HCT116 (cell line): Measurements from ENCODE around the gene NPB. TPM values are rescaled to one million over a fixed set of nuclear protein-coding genes. Genes with fewer than 3 reads are reported as not detected.

Source experiments
- ATAC-seq: fragments of 200-7000 bp; cut with Tn5 transposase; 2 replicates; pipeline ENCODE4 v1.9.1; 2020; ENCODE audit warnings: mild to moderate bottlenecking, moderate library complexity
- BruUV-seq: library from RNA; stranded (reverse); fragments of 400-500 nt; replicated peaks from 2 replicates; lab custom pipeline; 2021; lab: Mats Ljungman, UMichigan
- CTCF ChIA-PET: fragments of 300-600 bp; sonication (Branson Sonifier 250); formaldehyde crosslinking; loops from one replicate; lab custom pipeline; 2021; ENCODE audit warnings: antibody characterized with exemption; lab: Charles Lee
- POLR2A ChIA-PET: fragments of 300-600, 350-600 bp; sonication (Branson Sonifier 250); formaldehyde crosslinking; loops from one replicate; lab custom pipeline; 2021; ENCODE audit warnings: antibody characterized with exemption; lab: Charles Lee
- RAD21 ChIA-PET, 2 experiments: fragments of 300-600 bp; sonication (Branson Sonifier 250); formaldehyde crosslinking; loops; one replicate each; lab custom pipeline; 2023; ENCODE audit warnings: low total read pairs in 2 of 2; ENCODE audit not compliant: uncharacterized antibody in 2 of 2, unreplicated experiment in 2 of 2, low non-redundant PET in 1 of 2; lab: Charles Lee
- DNase-seq: peaks from one replicate; pipeline ENCODE4 v3.0.0-alpha.2; 2010; ENCODE audit warnings: low read depth, low spot score
- H2AFZ ChIP-seq: fragments of 200-600 bp; shearing (Covaris generic), sonication (generic); 2 replicates; pipeline ENCODE4 v1.6.1; 2017; ENCODE audit warnings: low read depth, mixed run types, mixed read lengths, antibody characterized with exemption, low read length; ENCODE audit not compliant: poor library complexity, severe bottlenecking
- H3K27ac ChIP-seq: 2 replicates; pipeline ENCODE4 v1.5.1; 2012; ENCODE audit warnings: low read depth, low read length
- H3K27me3 ChIP-seq: fragments of 200-600 bp; sonication (generic); 2 replicates; pipeline ENCODE4 v1.6.1; 2016; ENCODE audit warnings: mixed run types, low read length, mixed read lengths; ENCODE audit not compliant: insufficient read depth
- H3K36me3 ChIP-seq, 2 experiments: fragments of 200-500 bp in 1 of 2; fragments of 200-600 bp in 1 of 2; sonication (Bioruptor generic) in 1 of 2; sonication (generic) in 1 of 2; 2 replicates each; pipeline versions ENCODE4 v1.5.1 to v1.6.1; 2014 to 2016; ENCODE audit warnings: low read length in 2 of 2, inconsistent platforms in 1 of 2, mixed read lengths in 1 of 2, mixed run types in 1 of 2; ENCODE audit not compliant: insufficient read depth in 2 of 2, control insufficient read depth in 1 of 2
- H3K4me1 ChIP-seq, 2 experiments: fragments of 200-600 bp in 1 of 2; sonication (generic) in 1 of 2; 2 replicates each; pipeline versions ENCODE4 v1.5.1 to v1.6.1; 2012 to 2017; ENCODE audit warnings: low read length in 2 of 2, inconsistent platforms in 1 of 2, mild to moderate bottlenecking in 1 of 2, mixed read lengths in 1 of 2, mixed run types in 1 of 2, moderate library complexity in 1 of 2; ENCODE audit not compliant: insufficient read depth in 2 of 2, control insufficient read depth in 1 of 2
- H3K4me2 ChIP-seq: fragments of 200-600 bp; sonication (generic); 2 replicates; pipeline ENCODE4 v1.6.1; 2017; ENCODE audit warnings: mixed run types, low read length, mixed read lengths
- H3K4me3 ChIP-seq, 2 experiments: fragments of 200-600 bp in 1 of 2; sonication (generic) in 1 of 2; replicated peaks in 1 of 2; 2 replicates each; pipeline ENCODE4 v1.5.1; 2011 to 2016; ENCODE audit warnings: low read length in 2 of 2, control low read depth in 1 of 2, low read depth in 1 of 2, mild to moderate bottlenecking in 1 of 2, mixed read lengths in 1 of 2, mixed run types in 1 of 2
- H3K79me2 ChIP-seq: fragments of 200-600 bp; sonication (generic); 2 replicates; pipeline ENCODE4 v1.6.1; 2017; ENCODE audit warnings: mild to moderate bottlenecking, mixed run types, low read length, moderate library complexity, mixed read lengths; ENCODE audit not compliant: insufficient read depth
- H3K9ac ChIP-seq: fragments of 200-600 bp; sonication (generic); 2 replicates; pipeline ENCODE4 v1.6.1; 2016; ENCODE audit warnings: low read length, mixed read lengths
- H3K9me2 ChIP-seq: fragments of 200-600 bp; sonication (generic), shearing (Covaris generic); 2 replicates; pipeline ENCODE4 v1.6.1; 2017; ENCODE audit warnings: mixed run types, mild to moderate bottlenecking, moderate library complexity; ENCODE audit not compliant: insufficient read depth
- H3K9me3 ChIP-seq, 2 experiments: fragments of 200-500 bp in 1 of 2; fragments of 200-600 bp in 1 of 2; sonication (Bioruptor generic) in 1 of 2; sonication (generic) in 1 of 2; 2 replicates each; pipeline ENCODE4 v1.6.1; 2014 to 2017; ENCODE audit warnings: low read length in 2 of 2, mixed read lengths in 2 of 2, inconsistent platforms in 1 of 2, low read depth in 1 of 2, mild to moderate bottlenecking in 1 of 2, mixed run types in 1 of 2, moderate library complexity in 1 of 2; ENCODE audit not compliant: control insufficient read depth in 1 of 2, insufficient read depth in 1 of 2
- H4K20me1 ChIP-seq: fragments of 200-600 bp; sonication (generic), shearing (Covaris generic); 2 replicates; pipeline ENCODE4 v1.6.1; 2017; ENCODE audit warnings: mixed run types, mild to moderate bottlenecking, moderate library complexity; ENCODE audit not compliant: insufficient read depth
- CEBPB ChIP-seq: IDR thresholded peaks from 2 replicates; pipeline ENCODE4 v1.6.1; 2012; ENCODE audit warnings: low read depth
- EZH2 ChIP-seq: fragments of 200-600 bp; sonication (generic); IDR thresholded peaks from 2 replicates; pipeline ENCODE4 v1.6.1; 2017; ENCODE audit warnings: antibody characterized with exemption, mixed run types
- FOSL1 ChIP-seq: IDR thresholded peaks from 2 replicates; pipeline ENCODE4 v1.6.1; 2012; ENCODE audit warnings: low read depth
- JUND ChIP-seq: IDR thresholded peaks from 2 replicates; pipeline ENCODE4 v1.6.1; 2012
- POLR2A ChIP-seq: IDR thresholded peaks from 2 replicates; pipeline ENCODE4 v1.7.0; 2011; ENCODE audit warnings: borderline replicate concordance; ENCODE audit not compliant: insufficient read depth, insufficient read length; ENCODE audit errors: extremely low read depth
- POLR2AphosphoS5 ChIP-seq: IDR thresholded peaks from 2 replicates; pipeline ENCODE4 v1.6.1; 2011; ENCODE audit warnings: mild to moderate bottlenecking, low read depth, low read length, moderate library complexity
- SP1 ChIP-seq: IDR thresholded peaks from 2 replicates; pipeline ENCODE4 v1.6.1; 2012; ENCODE audit warnings: low read depth
- ZNF274 ChIP-seq: fragments of 200-500 bp; sonication (Bioruptor generic); IDR thresholded peaks from 2 replicates; pipeline ENCODE4 v1.6.1; 2014; ENCODE audit warnings: mild to moderate bottlenecking, low read depth, low read length, inconsistent platforms
- intact Hi-C: fragments of 100-400 bp; cut with micrococcal nuclease; formaldehyde crosslinking; loops from 2 replicates; pipeline ENCODE4 v1.10.0; 2022
- total RNA-seq: library from RNA; stranded (reverse); gene quantifications from one replicate; pipeline ENCODE4 v1.2.1, GENCODE V29; 2021; ENCODE audit not compliant: unreplicated experiment
- TF ChIP-seq, protein P1 (sequence below): IDR thresholded peaks from 2 replicates; pipeline ENCODE4 v1.6.1; 2011; ENCODE audit warnings: mild to moderate bottlenecking, low read length, moderate library complexity; ENCODE audit not compliant: insufficient replicate concordance; ENCODE audit errors: extremely low read depth
- TF ChIP-seq, protein P2 (sequence below), 3 experiments: fragments of 200-600 bp in 1 of 3; sonication (generic) in 1 of 3; IDR thresholded peaks in 2 of 3; conservative IDR thresholded peaks in 1 of 3; 2 replicates each; pipeline ENCODE4 v1.5.1; 2012 to 2017; ENCODE audit warnings: low read depth in 2 of 3, low read length in 2 of 3, antibody characterized with exemption in 1 of 3, borderline replicate concordance in 1 of 3, control low read depth in 1 of 3, mild to moderate bottlenecking in 1 of 3, mixed read lengths in 1 of 3, mixed run types in 1 of 3, moderate library complexity in 1 of 3; ENCODE audit not compliant: insufficient read depth in 1 of 3
- TF ChIP-seq, protein P3 (sequence below): IDR thresholded peaks from 2 replicates; pipeline ENCODE4 v1.6.1; 2012; ENCODE audit warnings: low read depth
- TF ChIP-seq, protein P4 (sequence below): IDR thresholded peaks from 2 replicates; pipeline ENCODE4 v1.6.1; 2012

Gene NPB
- total RNA-seq, 1 experiment from 2014 or later, result 1.2 TPM

DNA sequence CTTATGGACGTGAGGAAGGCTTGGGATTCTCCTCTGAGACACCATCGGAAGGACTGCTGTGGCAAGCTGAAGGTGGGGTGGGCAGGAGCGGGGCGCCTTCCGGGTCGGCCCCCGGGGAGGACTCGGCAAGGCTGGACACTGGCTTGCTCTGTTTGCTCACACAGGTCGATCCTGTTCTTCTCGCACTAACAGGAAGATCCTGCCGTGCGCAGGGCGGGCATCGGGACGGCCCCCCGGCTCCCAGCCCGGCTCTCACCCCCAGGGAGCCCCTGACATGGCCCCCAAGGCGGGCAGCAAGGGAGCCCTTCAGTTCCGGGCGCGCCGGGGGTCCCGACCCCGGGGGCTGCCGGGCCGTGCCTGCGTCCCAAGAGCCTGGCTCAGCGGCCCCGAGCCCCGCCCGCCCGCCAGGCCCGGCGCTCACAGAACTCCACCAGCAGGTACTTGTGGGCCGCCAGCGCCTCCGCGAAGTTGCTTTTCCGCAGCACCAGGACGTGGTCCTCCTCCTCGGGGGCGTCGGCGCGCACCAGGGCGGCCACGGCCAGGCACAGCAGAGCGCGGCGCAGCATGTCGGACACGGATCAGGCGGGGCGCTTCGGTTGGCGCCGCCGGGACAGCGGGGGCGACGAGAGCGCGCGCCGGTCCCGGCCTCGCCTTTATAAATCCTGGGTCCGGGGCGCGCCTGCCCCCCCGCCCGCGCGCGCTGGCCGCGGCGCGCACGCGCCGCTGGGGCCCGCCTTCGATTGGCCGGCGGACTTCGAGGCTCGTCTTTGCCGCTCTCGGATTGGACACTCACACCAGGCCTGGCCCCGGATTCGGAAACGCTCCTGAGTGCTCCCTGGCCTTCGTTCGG lies 41.9 kb upstream of the NPB start, which contains the start of gene P4HB (continued):
- TF ChIP-seq, protein P1, sequence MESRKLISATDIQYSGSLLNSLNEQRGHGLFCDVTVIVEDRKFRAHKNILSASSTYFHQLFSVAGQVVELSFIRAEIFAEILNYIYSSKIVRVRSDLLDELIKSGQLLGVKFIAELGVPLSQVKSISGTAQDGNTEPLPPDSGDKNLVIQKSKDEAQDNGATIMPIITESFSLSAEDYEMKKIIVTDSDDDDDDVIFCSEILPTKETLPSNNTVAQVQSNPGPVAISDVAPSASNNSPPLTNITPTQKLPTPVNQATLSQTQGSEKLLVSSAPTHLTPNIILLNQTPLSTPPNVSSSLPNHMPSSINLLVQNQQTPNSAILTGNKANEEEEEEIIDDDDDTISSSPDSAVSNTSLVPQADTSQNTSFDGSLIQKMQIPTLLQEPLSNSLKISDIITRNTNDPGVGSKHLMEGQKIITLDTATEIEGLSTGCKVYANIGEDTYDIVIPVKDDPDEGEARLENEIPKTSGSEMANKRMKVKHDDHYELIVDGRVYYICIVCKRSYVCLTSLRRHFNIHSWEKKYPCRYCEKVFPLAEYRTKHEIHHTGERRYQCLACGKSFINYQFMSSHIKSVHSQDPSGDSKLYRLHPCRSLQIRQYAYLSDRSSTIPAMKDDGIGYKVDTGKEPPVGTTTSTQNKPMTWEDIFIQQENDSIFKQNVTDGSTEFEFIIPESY, result no peak
- TF ChIP-seq, protein P2, sequence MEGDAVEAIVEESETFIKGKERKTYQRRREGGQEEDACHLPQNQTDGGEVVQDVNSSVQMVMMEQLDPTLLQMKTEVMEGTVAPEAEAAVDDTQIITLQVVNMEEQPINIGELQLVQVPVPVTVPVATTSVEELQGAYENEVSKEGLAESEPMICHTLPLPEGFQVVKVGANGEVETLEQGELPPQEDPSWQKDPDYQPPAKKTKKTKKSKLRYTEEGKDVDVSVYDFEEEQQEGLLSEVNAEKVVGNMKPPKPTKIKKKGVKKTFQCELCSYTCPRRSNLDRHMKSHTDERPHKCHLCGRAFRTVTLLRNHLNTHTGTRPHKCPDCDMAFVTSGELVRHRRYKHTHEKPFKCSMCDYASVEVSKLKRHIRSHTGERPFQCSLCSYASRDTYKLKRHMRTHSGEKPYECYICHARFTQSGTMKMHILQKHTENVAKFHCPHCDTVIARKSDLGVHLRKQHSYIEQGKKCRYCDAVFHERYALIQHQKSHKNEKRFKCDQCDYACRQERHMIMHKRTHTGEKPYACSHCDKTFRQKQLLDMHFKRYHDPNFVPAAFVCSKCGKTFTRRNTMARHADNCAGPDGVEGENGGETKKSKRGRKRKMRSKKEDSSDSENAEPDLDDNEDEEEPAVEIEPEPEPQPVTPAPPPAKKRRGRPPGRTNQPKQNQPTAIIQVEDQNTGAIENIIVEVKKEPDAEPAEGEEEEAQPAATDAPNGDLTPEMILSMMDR (IDR thresholded peaks at IDR 0.05 in 2 of 3, conservative IDR thresholded peaks at IDR 0.05 in 1 of 3; ENCODE audit: borderline replicate concordance in 1 of 3, insufficient read depth in 1 of 3, low read depth in 2 of 3, low read length in 2 of 3), result no peak

DNA sequence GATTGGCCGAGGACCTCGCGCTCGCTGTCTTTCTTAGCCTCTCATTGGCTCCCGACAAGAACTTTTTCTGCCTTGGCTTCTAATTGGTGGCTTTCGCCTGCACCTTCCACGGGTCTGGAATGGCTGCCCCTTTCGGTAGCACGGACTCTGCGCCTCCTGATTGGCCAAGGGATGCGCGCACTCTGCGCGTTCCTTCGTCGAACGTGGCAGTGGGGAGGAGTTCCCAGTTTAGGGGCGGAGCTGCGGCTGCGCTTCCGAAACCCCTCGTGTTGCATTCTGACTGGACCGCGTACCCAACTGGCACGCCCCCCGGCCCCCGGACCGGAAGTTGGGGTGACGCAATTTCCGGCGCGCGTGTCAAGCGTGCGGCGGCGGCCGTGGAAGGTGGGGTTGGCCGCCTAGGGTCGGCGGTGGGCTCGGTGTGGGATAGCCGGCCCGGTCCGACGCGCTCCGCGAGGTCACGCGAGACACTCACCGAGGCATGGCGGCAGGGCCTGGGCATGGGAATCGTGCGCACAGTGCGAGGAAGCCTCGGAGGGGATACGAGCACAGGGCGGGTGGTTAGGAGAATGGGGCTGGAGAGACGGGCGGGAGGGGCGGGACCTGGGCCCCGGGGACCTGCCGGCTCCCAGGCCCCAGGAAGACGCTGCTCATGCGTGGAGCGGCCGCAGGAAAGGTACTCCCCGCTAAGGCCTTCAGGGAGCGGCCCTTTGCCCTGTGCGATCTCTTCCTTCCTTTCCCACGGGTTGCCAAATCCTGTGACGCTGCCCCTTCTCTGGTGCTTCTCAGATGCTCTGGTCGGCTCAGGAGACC lies 41.1 kb upstream of the NPB start:
- Histone ChIP-seq H3K27me3 (no peaks in the 10 kb centered on the region), H3K27ac (peak overlapping the region; percentile 94), H3K4me3 (peak overlapping the region; percentile 95 to 97), H2AFZ (no peak overlapping the region), H3K9me2 (no peaks in the 10 kb centered on the region), H3K36me3 (peaks cover 28 to 52% of the 10 kb centered on the region in 2 experiments), H4K20me1 (peaks cover 13% of the 10 kb centered on the region; the same call in 1 of the 2 replicates), H3K79me2 (peaks cover 93% of the 10 kb centered on the region), H3K9ac (peak overlapping the region; percentile 99), H3K9me3 (no peaks in the 10 kb centered on the region), H3K4me1 (peaks cover 20 to 59% of the 10 kb centered on the region in 2 experiments), H3K4me2 (peak overlapping the region; percentile 92)
- CTCF ChIA-PET, result interaction anchor here (0.8 to 1.0 kb wide), 2 partner anchors 8 to 39 kb away, joined by 6 to 7 read pairs; no protein-coding TSS in a partner anchor
- DNase-seq (peak; percentile 100), ATAC-seq (peak; percentile 89)
- intact Hi-C loops, result loop anchor here (2.0 kb wide), 1 partner anchor 28 kb away; the partner anchor contains the start of gene MCRIP1
- RAD21 ChIA-PET, result interaction anchor here in 1 of 2 experiments (0.7 kb wide), 1 partner anchor 855 kb away, joined by 4 read pairs; no protein-coding TSS in a partner anchor
- POLR2A ChIA-PET, result interaction anchor here (0.6 to 1.2 kb wide), 8 partner anchors 8 to 130 kb away, joined by 3 to 6 read pairs (median 4); partner anchors contain the start of gene MCRIP1
- TSS peak; percentile 70 for BruUV-seq
- TF ChIP-seq CEBPB (no peak), POLR2AphosphoS5 (peak; percentile 90), EZH2 (no peak), FOSL1 (no peak), SP1 (no peak), ZNF274 (no peak), POLR2A (peak; percentile 87), JUND (no peak)
- TF ChIP-seq, protein P3, sequence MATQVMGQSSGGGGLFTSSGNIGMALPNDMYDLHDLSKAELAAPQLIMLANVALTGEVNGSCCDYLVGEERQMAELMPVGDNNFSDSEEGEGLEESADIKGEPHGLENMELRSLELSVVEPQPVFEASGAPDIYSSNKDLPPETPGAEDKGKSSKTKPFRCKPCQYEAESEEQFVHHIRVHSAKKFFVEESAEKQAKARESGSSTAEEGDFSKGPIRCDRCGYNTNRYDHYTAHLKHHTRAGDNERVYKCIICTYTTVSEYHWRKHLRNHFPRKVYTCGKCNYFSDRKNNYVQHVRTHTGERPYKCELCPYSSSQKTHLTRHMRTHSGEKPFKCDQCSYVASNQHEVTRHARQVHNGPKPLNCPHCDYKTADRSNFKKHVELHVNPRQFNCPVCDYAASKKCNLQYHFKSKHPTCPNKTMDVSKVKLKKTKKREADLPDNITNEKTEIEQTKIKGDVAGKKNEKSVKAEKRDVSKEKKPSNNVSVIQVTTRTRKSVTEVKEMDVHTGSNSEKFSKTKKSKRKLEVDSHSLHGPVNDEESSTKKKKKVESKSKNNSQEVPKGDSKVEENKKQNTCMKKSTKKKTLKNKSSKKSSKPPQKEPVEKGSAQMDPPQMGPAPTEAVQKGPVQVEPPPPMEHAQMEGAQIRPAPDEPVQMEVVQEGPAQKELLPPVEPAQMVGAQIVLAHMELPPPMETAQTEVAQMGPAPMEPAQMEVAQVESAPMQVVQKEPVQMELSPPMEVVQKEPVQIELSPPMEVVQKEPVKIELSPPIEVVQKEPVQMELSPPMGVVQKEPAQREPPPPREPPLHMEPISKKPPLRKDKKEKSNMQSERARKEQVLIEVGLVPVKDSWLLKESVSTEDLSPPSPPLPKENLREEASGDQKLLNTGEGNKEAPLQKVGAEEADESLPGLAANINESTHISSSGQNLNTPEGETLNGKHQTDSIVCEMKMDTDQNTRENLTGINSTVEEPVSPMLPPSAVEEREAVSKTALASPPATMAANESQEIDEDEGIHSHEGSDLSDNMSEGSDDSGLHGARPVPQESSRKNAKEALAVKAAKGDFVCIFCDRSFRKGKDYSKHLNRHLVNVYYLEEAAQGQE, result no peak
- TF ChIP-seq, protein P4, sequence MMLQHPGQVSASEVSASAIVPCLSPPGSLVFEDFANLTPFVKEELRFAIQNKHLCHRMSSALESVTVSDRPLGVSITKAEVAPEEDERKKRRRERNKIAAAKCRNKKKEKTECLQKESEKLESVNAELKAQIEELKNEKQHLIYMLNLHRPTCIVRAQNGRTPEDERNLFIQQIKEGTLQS, result no peak
